ENCODE results near the gene DLG2.
"Not testable (repeated sequence)": the region's sequence is repeated elsewhere in the genome, so short reads cannot be mapped to it uniquely, and the experiment has no call there.

Gene DLG2

DNA sequence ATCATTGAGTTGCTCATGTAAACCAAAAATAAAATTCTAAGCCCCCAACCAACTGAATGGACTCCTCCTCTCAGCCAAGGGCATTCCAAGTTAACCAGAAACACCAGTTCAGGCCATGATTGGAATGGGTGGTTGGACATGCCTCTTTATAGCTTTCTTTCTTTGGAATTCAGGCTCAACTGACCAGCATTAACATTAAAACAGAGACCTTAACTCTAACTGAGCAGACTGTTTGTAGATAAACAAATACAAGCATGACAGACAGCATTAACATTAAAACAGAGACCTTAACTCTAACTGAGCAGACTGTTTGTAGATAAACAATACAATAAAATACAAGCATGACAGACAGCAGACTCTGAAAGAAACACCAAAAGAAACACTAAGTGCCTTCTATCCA lies 278.2 kb downstream of the DLG2 start:
- no peak overlapping the region for H3K4me3 ChIP-seq (replicated peaks in 1 of 2; ENCODE audit: low read depth in 2 of 2, low read length in 2 of 2)
- DNase-seq (ENCODE audit: low read depth in 2 of 2): no peak
- no peak for TF ChIP-seq CTCF (IDR thresholded peaks at IDR 0.05; ENCODE audit: low read depth, low read length)

DNA sequence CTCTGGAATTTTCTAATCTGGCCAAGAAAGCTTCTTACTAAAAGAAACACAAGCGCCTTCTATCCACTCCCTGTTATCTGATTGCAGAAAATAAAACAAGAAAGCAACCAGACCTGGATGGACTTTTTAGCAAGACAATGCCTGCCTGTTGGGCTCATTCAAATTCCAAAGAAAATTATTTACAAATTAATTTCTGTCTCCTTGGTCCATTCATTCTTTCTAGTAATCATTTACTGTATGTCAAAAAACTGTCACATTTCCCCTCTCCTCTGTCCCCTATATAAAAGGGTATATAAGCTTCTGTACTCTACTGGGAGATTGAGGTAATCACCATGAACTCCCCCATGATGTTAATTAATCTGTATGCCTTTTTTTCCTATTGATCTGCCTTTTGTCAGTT lies 279.9 kb downstream of the DLG2 start:
- TF ChIP-seq CTCF (IDR thresholded peaks at IDR 0.05; ENCODE audit: low read depth, low read length): no peak
- H3K4me3 ChIP-seq (replicated peaks in 1 of 2; ENCODE audit: low read depth in 2 of 2, low read length in 2 of 2): no peak overlapping the region
- no peak for DNase-seq (ENCODE audit: low read depth in 2 of 2)

GRCh38 chr11:85346484-85346883 lies 280.7 kb downstream of the DLG2 start:
- no peak overlapping the region for H3K4me3 ChIP-seq (replicated peaks in 1 of 2; ENCODE audit: low read depth in 2 of 2, low read length in 2 of 2)
- no peak for TF ChIP-seq CTCF (IDR thresholded peaks at IDR 0.05; ENCODE audit: low read depth, low read length)
- DNase-seq (ENCODE audit: low read depth in 2 of 2): no peak

- not testable (repeated sequence) for DNase-seq (ENCODE audit: low read depth in 2 of 2)
Measured at GRCh38 chr11:85340846-85341245, 286.3 kb downstream of the DLG2 start.

GRCh38 chr11:85318573-85318972 lies 308.6 kb downstream of the DLG2 start:
- no peak overlapping the region for H3K4me3 ChIP-seq (replicated peaks in 1 of 2; ENCODE audit: low read depth in 2 of 2, low read length in 2 of 2)
- no peak for TF ChIP-seq CTCF (IDR thresholded peaks at IDR 0.05; ENCODE audit: low read depth, low read length)

More at GRCh38 chr11:85340846-85341245, 286.3 kb downstream of the DLG2 start:
- not testable (repeated sequence) for H3K4me3 ChIP-seq (replicated peaks in 1 of 2; ENCODE audit: low read depth in 2 of 2, low read length in 2 of 2)

DNA sequence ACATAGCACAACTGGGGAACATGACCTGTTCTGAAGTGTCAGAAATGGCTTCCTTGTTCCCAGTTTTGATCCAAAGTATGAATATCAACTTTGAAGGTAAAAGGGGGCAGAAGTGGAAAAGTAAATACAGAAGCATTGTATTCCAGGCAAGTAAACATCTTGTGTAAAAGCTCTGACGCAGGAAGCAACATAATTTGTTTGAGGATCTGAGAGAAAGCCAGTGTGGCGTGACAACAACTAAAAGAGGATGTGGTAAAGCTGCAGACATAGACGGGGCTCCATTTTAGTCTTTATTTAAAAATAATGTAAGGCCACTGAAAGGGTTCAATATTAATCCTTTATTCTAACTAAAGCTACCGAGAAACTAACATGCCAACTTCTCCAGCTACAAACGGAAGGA lies 310.2 kb downstream of the DLG2 start:
- no peak for DNase-seq (ENCODE audit: low read depth in 2 of 2)
- no peak for TF ChIP-seq CTCF (IDR thresholded peaks at IDR 0.05; ENCODE audit: low read depth, low read length)
- H3K4me3 ChIP-seq (replicated peaks in 1 of 2; ENCODE audit: low read depth in 2 of 2, low read length in 2 of 2): no peak overlapping the region

More at GRCh38 chr11:85318573-85318972, 308.6 kb downstream of the DLG2 start:
- DNase-seq (ENCODE audit: low read depth in 2 of 2): no peak

DNA sequence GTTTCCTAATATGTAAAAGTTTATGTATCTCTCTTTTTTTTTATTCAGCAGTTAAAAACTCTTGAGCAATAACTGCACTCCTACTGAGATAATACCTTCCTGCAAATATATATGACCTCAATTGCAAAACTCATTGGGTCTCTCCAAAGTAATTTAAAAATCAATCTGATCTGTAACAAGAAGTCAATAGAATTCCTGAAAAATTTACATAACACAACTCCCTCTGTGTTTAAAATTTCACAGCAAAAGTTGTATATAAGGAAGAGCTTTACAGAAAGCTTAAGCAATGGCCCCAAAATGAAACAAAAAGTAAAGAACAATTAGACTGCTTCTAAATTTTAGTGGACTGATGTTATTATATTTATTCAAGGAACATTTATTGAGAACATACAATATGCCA lies 313.4 kb downstream of the DLG2 start:
- TF ChIP-seq CTCF (IDR thresholded peaks at IDR 0.05; ENCODE audit: low read depth, low read length): no peak
- DNase-seq (ENCODE audit: low read depth in 2 of 2): no peak
- no peak overlapping the region for H3K4me3 ChIP-seq (replicated peaks in 1 of 2; ENCODE audit: low read depth in 2 of 2, low read length in 2 of 2)
